ENCODE measurements around the gene DPH3.

DPH3 gene

DNA sequence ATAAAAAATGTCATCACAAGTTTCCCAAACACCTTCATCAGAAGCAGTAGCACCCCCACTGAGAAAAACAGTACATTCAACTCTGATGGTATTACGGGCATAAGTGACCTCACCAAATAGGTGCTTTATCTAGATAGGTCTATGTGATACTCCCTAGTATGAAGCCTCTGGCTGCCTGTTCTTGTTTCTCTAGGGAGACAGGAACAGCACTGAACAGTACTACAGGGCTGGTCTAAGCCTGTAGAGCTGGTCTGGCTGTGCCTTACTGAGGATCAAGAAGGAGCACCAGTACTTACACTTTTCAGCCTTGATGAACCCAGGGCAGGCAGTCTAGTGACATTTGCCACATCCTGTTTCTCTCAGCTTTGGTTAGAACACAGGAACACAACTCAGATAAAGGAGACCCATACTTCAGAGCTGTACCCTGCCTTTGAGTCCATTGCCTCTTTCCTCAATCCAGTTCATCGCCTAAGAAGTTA is 36.2 kb upstream of the DPH3 start:
- TF ChIP-seq, protein P1, sequence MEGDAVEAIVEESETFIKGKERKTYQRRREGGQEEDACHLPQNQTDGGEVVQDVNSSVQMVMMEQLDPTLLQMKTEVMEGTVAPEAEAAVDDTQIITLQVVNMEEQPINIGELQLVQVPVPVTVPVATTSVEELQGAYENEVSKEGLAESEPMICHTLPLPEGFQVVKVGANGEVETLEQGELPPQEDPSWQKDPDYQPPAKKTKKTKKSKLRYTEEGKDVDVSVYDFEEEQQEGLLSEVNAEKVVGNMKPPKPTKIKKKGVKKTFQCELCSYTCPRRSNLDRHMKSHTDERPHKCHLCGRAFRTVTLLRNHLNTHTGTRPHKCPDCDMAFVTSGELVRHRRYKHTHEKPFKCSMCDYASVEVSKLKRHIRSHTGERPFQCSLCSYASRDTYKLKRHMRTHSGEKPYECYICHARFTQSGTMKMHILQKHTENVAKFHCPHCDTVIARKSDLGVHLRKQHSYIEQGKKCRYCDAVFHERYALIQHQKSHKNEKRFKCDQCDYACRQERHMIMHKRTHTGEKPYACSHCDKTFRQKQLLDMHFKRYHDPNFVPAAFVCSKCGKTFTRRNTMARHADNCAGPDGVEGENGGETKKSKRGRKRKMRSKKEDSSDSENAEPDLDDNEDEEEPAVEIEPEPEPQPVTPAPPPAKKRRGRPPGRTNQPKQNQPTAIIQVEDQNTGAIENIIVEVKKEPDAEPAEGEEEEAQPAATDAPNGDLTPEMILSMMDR (IDR thresholded peaks at IDR 0.05; ENCODE audit: extremely low read depth, insufficient read depth, missing control alignments): no peak
- in situ Hi-C loops (cut with MboI; ENCODE audit: low pct_unique_long_range_greater_than_20kb, low sequenced_read_pairs, unreplicated experiment): no loop called here
- DNase-seq (ENCODE audit: low spot score): no peak

DNA sequence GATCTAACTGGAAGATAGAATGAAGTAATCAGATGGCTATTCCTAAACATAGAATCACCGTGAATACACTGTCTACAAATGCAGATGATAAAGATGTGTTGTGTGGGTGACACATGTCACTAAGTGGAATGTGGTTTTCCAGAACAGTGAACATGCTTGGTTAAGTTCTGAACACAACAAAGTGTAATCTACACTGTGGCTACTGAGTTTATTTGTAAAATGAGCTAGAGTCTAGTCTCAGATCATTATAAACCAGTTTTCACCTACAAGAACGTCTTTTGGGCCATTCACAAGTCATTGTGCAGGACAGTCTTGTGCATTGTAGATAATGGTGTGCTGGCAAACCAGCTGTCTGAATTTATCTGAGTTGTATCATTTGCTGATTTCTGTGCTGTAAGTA is 35.6 kb upstream of the DPH3 start:
- in situ Hi-C loops (cut with MboI; ENCODE audit: low pct_unique_long_range_greater_than_20kb, low sequenced_read_pairs, unreplicated experiment): no loop called here
- TF ChIP-seq, protein P1 (IDR thresholded peaks at IDR 0.05; ENCODE audit: extremely low read depth, insufficient read depth, missing control alignments): no peak
- no peak for DNase-seq (ENCODE audit: low spot score)

DNA sequence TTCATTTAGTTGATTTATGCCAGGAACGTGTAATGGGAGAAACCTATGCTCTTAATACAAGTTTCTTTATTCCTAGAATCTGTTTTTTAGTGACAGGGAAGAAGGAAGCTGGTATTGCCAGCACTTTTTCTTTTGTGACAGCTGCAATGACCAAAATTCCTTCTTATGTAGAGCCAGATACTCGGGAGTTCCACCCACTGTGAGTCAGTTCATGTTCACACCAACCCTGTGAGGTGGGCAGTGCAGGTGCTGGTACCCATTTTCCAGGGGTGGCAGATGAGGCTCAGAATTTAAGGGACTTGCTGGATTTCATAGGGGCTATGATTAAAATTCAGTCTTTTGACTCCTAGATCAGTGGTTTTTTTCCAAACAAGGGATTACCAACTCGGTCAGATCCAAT is 35.0 kb upstream of the DPH3 start:
- no peak for DNase-seq (ENCODE audit: low spot score)
- in situ Hi-C loops (cut with MboI; ENCODE audit: low pct_unique_long_range_greater_than_20kb, low sequenced_read_pairs, unreplicated experiment): loop anchor here (25.0 kb wide), 2 partner anchors 538 to 913 kb away; no protein-coding TSS in a partner anchor
- TF ChIP-seq, protein P1 (IDR thresholded peaks at IDR 0.05; ENCODE audit: extremely low read depth, insufficient read depth, missing control alignments): no peak

DNA sequence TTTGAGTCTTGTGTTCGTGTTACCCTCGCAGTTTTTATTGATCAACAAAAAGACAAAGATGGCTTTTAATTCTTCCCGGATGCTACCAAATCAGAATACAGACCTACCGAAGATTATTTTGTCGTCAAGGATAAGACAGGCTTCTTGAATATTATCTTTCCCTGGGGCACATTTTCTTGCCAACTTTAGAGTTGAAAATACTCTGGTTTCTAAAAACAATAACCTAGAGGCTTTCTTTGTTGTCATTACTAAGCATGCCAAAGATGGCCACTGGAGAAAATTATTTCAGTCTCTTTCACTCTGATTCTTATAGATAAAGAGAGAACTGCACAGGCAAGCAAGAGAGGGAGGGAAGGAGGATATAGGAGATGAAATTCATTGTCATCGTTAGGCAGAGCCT is 34.1 kb upstream of the DPH3 start:
- in situ Hi-C loops (cut with MboI; ENCODE audit: low pct_unique_long_range_greater_than_20kb, low sequenced_read_pairs, unreplicated experiment): loop anchor here (25.0 kb wide), 2 partner anchors 538 to 913 kb away; no protein-coding TSS in a partner anchor
- TF ChIP-seq, protein P1 (IDR thresholded peaks at IDR 0.05; ENCODE audit: extremely low read depth, insufficient read depth, missing control alignments): no peak
- no peak for DNase-seq (ENCODE audit: low spot score)

DNA sequence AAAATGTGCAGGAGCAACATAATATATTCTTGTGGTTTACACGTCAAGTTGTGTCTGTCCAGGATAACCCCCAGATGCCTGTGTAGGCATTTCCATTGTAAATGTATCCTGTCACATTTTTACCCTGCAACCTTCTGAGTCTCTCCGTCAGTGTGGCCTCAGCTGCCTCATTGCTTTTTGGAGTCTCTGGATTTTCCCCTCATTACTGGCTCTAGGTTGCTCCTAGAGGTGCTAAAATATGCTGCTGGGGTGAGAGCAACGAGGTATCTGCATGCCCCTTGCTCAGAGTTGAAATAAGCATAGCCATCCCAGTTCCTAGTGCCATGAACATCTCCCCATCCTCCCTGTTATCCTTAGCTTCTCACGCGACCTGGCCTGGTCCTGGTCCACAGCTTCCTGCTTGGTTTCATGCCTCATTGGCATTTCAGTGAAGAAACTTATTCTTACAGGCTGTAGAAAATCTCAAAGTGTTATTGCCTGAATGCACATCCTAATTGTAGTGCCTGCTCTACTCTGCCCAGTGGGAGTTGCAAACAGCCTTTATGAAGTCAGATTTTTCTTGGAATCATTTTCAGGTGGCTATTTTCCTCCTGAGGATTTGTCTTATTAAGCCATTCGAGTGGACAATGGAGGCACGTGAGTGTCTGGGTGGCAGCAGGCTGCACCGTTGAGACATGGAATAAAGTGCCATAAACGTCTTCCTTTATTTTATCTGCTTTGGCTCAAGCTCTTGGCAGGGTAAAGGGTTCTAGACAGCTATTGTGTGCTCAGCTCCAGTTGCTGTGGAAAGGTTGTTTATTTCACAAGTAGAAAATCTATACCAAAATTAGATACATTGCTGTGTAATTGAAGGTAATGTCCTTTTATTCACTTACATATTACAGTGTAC is 33.5 kb upstream of the DPH3 start:
- TF ChIP-seq, protein P1 (IDR thresholded peaks at IDR 0.05; ENCODE audit: extremely low read depth, insufficient read depth, missing control alignments): no peak
- in situ Hi-C loops (cut with MboI; ENCODE audit: low pct_unique_long_range_greater_than_20kb, low sequenced_read_pairs, unreplicated experiment): loop anchor here (25.0 kb wide), 2 partner anchors 539 to 914 kb away; no protein-coding TSS in a partner anchor
- no peak for DNase-seq (ENCODE audit: low spot score)

DNA sequence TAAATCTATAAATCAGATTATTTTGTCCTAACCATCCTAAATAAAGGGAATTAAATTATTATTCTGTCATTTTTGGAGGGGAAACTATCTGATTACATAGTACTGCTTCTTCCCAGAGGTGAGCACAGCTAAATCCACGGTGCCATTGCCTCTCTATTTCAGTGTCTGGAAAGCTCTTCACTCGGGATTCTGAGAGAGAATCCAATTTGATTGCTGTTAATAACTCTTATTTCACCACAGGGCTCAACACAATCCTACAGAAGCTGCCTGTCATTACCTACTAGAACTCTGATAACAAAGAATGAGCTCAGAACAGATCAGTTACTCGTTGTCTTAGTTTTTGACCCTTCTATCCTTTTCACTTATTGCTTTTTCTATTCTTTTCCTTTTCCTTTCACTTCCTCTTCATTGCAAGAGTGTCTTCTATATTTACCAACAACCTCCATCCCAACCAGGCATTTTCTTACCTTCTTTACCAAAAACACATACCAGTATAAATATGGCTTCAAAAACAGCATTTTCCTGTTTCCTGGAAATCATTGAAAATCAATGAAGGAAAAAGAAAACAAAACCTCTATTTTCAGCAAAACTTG is 30.7 kb upstream of the DPH3 start:
- in situ Hi-C loops (cut with MboI; ENCODE audit: low pct_unique_long_range_greater_than_20kb, low sequenced_read_pairs, unreplicated experiment): loop anchor here (25.0 kb wide), 2 partner anchors 542 to 917 kb away; no protein-coding TSS in a partner anchor
- no peak for DNase-seq (ENCODE audit: low spot score)
- TF ChIP-seq, protein P1 (IDR thresholded peaks at IDR 0.05; ENCODE audit: extremely low read depth, insufficient read depth, missing control alignments): no peak

Data from GM13977 (cell line).